Coronary artery (tissue), 2 donors: ENCODE data around the gene CSTB.

Experiments used
- DNase-seq: peaks from one replicate; pipeline ENCODE4 v3.0.0-alpha.2; 2017; ENCODE audit warnings: low spot score
- H3K27ac ChIP-seq, 2 donors: fragments of 200-600 bp; sonication (generic); one replicate each; pipeline ENCODE4 v1.5.1; 2016 to 2019
- H3K4me3 ChIP-seq: fragments of 200-600 bp; sonication (generic); 2 replicates; pipeline ENCODE4 v1.5.1; 2016; ENCODE audit warnings: mild to moderate bottlenecking, moderate library complexity
- CTCF ChIP-seq: fragments of 200-600 bp; sonication (generic); IDR thresholded peaks from one replicate; pipeline ENCODE4 v1.5.1; 2019; ENCODE audit warnings: antibody characterized with exemption

Gene CSTB

DNA sequence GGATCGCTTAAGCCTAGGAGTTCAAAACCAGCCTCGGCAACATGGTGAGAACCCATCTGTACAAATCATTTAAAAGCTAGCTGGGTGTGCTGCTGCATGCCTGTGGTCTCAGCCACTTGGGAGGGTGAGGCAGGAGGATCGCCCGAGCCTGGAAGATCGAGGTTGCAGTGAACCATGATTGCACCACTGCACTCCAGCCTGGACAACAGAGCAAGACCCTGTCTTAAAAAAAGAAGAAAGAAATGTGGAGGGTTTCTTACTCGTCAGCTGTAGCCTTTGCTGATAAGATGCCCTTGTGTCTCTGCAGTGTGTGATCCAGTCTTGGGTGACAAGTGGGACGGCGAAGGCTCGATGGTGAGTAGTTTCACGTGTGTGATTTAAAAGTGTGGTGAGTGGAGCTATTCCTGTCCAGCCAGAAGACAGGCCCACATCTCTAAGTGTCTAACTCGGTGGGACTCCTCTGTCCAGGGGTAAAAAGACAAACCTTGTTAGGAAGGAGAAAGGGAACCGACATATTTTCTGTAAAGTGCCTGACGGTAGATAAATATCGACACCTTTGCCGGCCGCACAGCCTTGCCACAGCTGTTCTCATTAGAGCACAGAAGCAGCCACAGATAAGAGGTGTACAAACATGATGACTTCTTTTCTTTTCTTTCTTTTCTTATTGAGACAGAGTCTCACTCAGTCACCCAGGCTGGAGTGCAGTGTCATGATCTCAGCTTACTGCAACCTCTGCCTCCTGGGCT is 30.2 kb downstream of the CSTB start:
- H3K27ac ChIP-seq: no peak overlapping the region
- no peak for TF ChIP-seq CTCF
- DNase-seq: no peak
- H3K4me3 ChIP-seq: no peak overlapping the region

DNA sequence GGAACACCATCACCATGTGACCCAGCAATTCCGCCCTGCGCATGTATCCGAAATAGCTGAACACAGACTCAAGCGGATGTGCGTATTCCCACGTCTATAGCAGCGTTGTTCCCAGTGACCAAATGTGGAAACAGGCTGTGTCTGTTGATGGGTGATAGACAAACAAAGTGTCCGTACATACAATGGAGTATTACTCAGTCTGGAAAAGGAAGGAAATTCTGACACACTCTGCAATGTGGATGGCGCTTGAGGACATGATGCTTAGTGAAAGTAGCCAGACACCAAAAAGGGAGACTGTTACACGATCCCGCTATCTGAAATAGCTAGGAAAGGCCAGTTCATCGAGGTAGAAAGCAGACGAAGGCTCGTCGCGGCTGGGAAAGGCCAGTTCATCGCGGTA is 31.4 kb downstream of the CSTB start:
- no peak for TF ChIP-seq CTCF
- no peak overlapping the region for H3K27ac ChIP-seq
- DNase-seq: no peak
- no peak overlapping the region for H3K4me3 ChIP-seq

DNA sequence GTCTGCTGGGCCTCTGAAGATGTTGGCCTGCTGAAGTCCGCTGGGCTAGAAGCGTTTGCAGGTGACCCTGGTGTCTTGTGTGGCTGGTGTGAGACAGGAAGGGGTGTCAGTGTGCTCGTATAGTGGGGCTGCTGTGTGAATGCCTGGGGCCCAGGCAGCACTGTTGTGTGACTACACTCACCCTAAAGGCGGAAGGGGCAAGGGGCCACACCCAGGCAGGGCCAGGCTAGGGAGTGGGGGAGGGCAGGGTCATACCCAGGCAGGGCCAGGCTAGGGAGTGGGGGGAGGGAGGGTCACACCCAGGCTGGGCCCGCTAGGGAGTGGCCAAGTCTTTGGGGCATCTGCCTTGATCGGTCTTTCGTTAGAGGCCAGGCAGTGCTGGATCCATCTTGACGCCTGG is 32.2 kb downstream of the CSTB start:
- no peak overlapping the region for H3K27ac ChIP-seq
- DNase-seq: no peak
- TF ChIP-seq CTCF: no peak
- no peak overlapping the region for H3K4me3 ChIP-seq

- no peak for TF ChIP-seq CTCF
- no peak for DNase-seq
- no peak overlapping the region for H3K27ac ChIP-seq
- H3K4me3 ChIP-seq: no peak overlapping the region
Measured at GRCh38 chr21:43741423-43742096, 34.5 kb downstream of the CSTB start.

GRCh38 chr21:43740497-43741156 is 35.5 kb downstream of the CSTB start:
- no peak for DNase-seq
- Histone ChIP-seq H3K27ac (peak overlapping the region; percentile 21 to 41), H3K4me3 (no peak overlapping the region)
- TF ChIP-seq CTCF: no peak

GRCh38 chr21:43739621-43740435 is 36.3 kb downstream of the CSTB start:
- Histone ChIP-seq H3K4me3 (no peak overlapping the region), H3K27ac (peak overlapping the region; percentile 16 to 41)
- no peak for TF ChIP-seq CTCF
- no peak for DNase-seq
